ENCODE data around the gene EDC3. TPM values are rescaled to one million over a fixed set of nuclear protein-coding genes. Genes with fewer than 3 reads are reported as not detected.
A peak's percentile ranks its signal among the peaks of the same experiment; 100 is the strongest.

EDC3 gene
- total RNA-seq, 1 donor from 2014 or later, result 49.5 TPM

- peaks cover 54% of the 10 kb centered on the region for H3K4me1 Mint-ChIP-seq
- intact Hi-C loops (cut with micrococcal nuclease), result loop anchor here (1.0 kb wide), 2 partner anchors 11 to 247 kb away; no protein-coding TSS in a partner anchor
These were observed 74.9 kb downstream of the EDC3 start for GRCh38 chr15:74620636-74621545.

GRCh38 chr15:74619916-74620635 lies 75.7 kb downstream of the EDC3 start:
- no peaks in the 10 kb centered on the region for H3K9me3 Mint-ChIP-seq
- no peaks in the 10 kb centered on the region for H3K27me3 Mint-ChIP-seq
- no peak for TF ChIP-seq CTCF (IDR thresholded peaks at IDR 0.05)
- DNase-seq, result no peak
- H3K36me3 Mint-ChIP-seq (ENCODE audit: low read depth), result peaks cover 70% of the 10 kb centered on the region
- peaks cover 48% of the 10 kb centered on the region for H3K4me1 Mint-ChIP-seq
- intact Hi-C loops (cut with micrococcal nuclease), result loop anchor here (10.0 kb wide), 1 partner anchor 985 kb away; the partner anchor contains the start of gene NPTN
- no peak overlapping the region for H3K4me3 Mint-ChIP-seq
- ChIA-PET CTCF (interaction anchor here (1.1 to 10.6 kb wide), 2 partner anchors 12 to 149 kb away, joined by 5 to 136 read pairs; no protein-coding TSS in a partner anchor), POLR2A (interaction anchor here (3.6 kb wide), 1 partner anchor 11 kb away, joined by 17 read pairs; no protein-coding TSS in a partner anchor)
- no peak overlapping the region for H3K27ac Mint-ChIP-seq
- no peak for ATAC-seq (ENCODE audit: low read depth)

More at GRCh38 chr15:74620636-74621545, 74.9 kb downstream of the EDC3 start:
- POLR2A ChIA-PET, result interaction anchor here (0.6 to 1.6 kb wide), 4 partner anchors 10 to 157 kb away, joined by 3 to 6 read pairs (median 4); no protein-coding TSS in a partner anchor
- peak; percentile 59 for DNase-seq
- CTCF ChIA-PET, result interaction anchor here (0.5 to 10.6 kb wide), 7 partner anchors 12 to 330 kb away, joined by 3 to 136 read pairs (median 3); no protein-coding TSS in a partner anchor
- H3K9me3 Mint-ChIP-seq, result no peaks in the 10 kb centered on the region
- peak overlapping the region; percentile 5 for H3K27ac Mint-ChIP-seq
- peak; percentile 97 for ATAC-seq (ENCODE audit: low read depth)
- peak; percentile 59 for TF ChIP-seq CTCF (IDR thresholded peaks at IDR 0.05)
- no peaks in the 10 kb centered on the region for H3K27me3 Mint-ChIP-seq
- peaks cover 78% of the 10 kb centered on the region for H3K36me3 Mint-ChIP-seq (ENCODE audit: low read depth)
- no peak overlapping the region for H3K4me3 Mint-ChIP-seq

GRCh38 chr15:74618841-74619596 lies 76.8 kb downstream of the EDC3 start:
- ATAC-seq (ENCODE audit: low read depth), result no peak
- POLR2A ChIA-PET, result interaction anchor here (0.6 to 3.6 kb wide), 4 partner anchors 12 to 158 kb away, joined by 3 to 17 read pairs (median 4); partner anchors contain the start of gene ARID3B
- Mint-ChIP-seq H3K36me3 (ENCODE audit: low read depth) (peaks cover 59% of the 10 kb centered on the region), H3K27me3 (no peaks in the 10 kb centered on the region), H3K4me1 (peaks cover 43% of the 10 kb centered on the region), H3K4me3 (no peak overlapping the region), H3K27ac (no peak overlapping the region), H3K9me3 (no peaks in the 10 kb centered on the region)
- no peak for TF ChIP-seq CTCF (IDR thresholded peaks at IDR 0.05)
- CTCF ChIA-PET, result interaction anchor here (1.0 to 10.6 kb wide), 3 partner anchors 13 to 285 kb away, joined by 3 to 136 read pairs (median 5); no protein-coding TSS in a partner anchor
- no peak for DNase-seq
- intact Hi-C loops (cut with micrococcal nuclease), result loop anchor here (10.0 kb wide), 1 partner anchor 984 kb away; the partner anchor contains the start of gene NPTN

- Mint-ChIP-seq H3K36me3 (ENCODE audit: low read depth) (peaks cover 39% of the 10 kb centered on the region), H3K4me1 (peaks cover 43% of the 10 kb centered on the region), H3K27ac (peak overlapping the region; percentile 86), H3K9me3 (no peaks in the 10 kb centered on the region), H3K27me3 (no peaks in the 10 kb centered on the region), H3K4me3 (peak overlapping the region; percentile 89)
- intact Hi-C loops (cut with micrococcal nuclease), result loop anchor here (10.0 kb wide), 1 partner anchor 982 kb away; the partner anchor contains the start of gene NPTN
- ChIA-PET CTCF (interaction anchor here (0.5 to 10.6 kb wide), 5 partner anchors 11 to 587 kb away, joined by 3 to 136 read pairs (median 3); partner anchors contain the start of gene UBL7), POLR2A (interaction anchor here (0.6 to 4.5 kb wide), 7 partner anchors 11 to 407 kb away, joined by 3 to 37 read pairs (median 5); partner anchors contain the start of genes ARID3B and COX5A)
- no peak for TF ChIP-seq CTCF (IDR thresholded peaks at IDR 0.05)
- no peak for ATAC-seq (ENCODE audit: low read depth)
- DNase-seq, result no peak
These were observed 78.8 kb downstream of the EDC3 start for GRCh38 chr15:74616996-74617395.
